Vagina (tissue), 2 donors: ENCODE results near the gene ITFG1. TPM values are rescaled to one million over a fixed set of nuclear protein-coding genes. Genes with fewer than 3 reads are reported as not detected.
"Not testable (repeated sequence)": the region's sequence is repeated elsewhere in the genome, so short reads cannot be mapped to it uniquely, and the experiment has no call there.

Source experiments
- DNase-seq, 2 donors: peaks; one replicate each; pipeline ENCODE4 v3.0.0-alpha.2; 2017; ENCODE audit errors: extremely low spot score in 2 of 2
- H3K27ac ChIP-seq: fragments of 200-600 bp; sonication (generic); one replicate; pipeline ENCODE4 v1.5.1; 2019
- H3K27me3 ChIP-seq: fragments of 200-600 bp; sonication (generic); one replicate; pipeline ENCODE4 v1.5.1; 2019
- H3K36me3 ChIP-seq, 2 donors: fragments of 200-600 bp; sonication (generic); one replicate each; pipeline ENCODE4 v1.5.1; 2017 to 2019
- H3K4me1 ChIP-seq: fragments of 200-600 bp; sonication (generic); one replicate; pipeline ENCODE4 v1.5.1; 2019
- H3K4me3 ChIP-seq, 2 donors: fragments of 200-600 bp; sonication (generic); 1 replicate in 1 of 2; 2 replicates in 1 of 2; pipeline ENCODE4 v1.5.1; 2016 to 2019
- H3K9me3 ChIP-seq: fragments of 200-600 bp; sonication (generic); one replicate; pipeline ENCODE4 v1.5.1; 2019
- POLR2A ChIP-seq, 2 donors: fragments of 450-650 bp; IDR thresholded peaks; one replicate each; pipeline ENCODE4 v1.6.1; 2017; ENCODE audit warnings: antibody characterized with exemption in 2 of 2, mild to moderate bottlenecking in 2 of 2, moderate library complexity in 2 of 2
- POLR2AphosphoS5 ChIP-seq, 2 donors: sonication (generic); formaldehyde crosslinking; IDR thresholded peaks; one replicate each; pipeline ENCODE4 v1.9.0; 2017; ENCODE audit warnings: antibody characterized with exemption in 2 of 2, mild to moderate bottlenecking in 2 of 2, low read depth in 1 of 2; ENCODE audit not compliant: insufficient read depth in 1 of 2
- intact Hi-C: fragments of 100-400 bp; cut with DNase I; formaldehyde crosslinking; loops from one replicate; pipeline ENCODE4 v1.15.1; 2023
- total RNA-seq: library from RNA; depleted of rRNA; stranded (reverse); fragments of >200 nt; gene quantifications from one replicate; pipeline ENCODE4 v1.2.3, GENCODE V29; 2016
- TF ChIP-seq, protein P1 (sequence below), 3 experiments: fragments of 450-650 bp in 2 of 3; fragments of 200-600 bp in 1 of 3; sonication (generic) in 1 of 3; IDR thresholded peaks; one replicate each; pipeline ENCODE4 v1.5.1; 2017 to 2019; ENCODE audit warnings: antibody characterized with exemption in 3 of 3, mild to moderate bottlenecking in 2 of 3, moderate library complexity in 2 of 3

Gene ITFG1
- total RNA-seq, 1 donor from 2014 or later = 24.8 TPM

DNA sequence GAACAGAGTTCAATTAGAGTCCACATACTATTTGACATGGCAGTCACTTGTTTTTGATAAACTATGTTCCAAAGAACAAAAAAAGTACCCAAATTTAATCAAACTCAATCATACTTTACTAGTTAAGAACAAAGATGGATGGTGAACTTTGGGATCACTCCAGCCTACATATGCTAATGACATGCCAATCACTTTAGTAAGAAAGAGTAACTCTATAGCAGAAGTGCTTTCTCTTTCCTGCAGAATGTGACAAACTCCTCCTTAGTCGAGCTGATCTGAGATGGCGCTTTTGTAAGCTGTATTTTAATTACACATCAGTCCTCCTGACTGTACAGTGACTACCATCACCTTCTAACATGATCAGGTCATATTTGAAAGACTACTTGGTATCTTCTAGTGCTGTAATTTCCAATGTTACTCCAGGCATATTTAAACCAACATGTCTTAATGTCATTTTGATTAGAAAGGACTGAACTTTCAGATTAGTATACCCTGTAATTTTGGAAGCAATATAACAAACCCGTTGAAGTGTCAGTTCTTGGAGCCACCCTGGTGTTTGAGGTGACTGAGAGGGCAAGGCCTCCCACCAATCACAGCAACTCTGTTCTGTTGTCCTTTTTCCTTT is 321.2 kb downstream of the ITFG1 start:
- TF ChIP-seq, protein P1, sequence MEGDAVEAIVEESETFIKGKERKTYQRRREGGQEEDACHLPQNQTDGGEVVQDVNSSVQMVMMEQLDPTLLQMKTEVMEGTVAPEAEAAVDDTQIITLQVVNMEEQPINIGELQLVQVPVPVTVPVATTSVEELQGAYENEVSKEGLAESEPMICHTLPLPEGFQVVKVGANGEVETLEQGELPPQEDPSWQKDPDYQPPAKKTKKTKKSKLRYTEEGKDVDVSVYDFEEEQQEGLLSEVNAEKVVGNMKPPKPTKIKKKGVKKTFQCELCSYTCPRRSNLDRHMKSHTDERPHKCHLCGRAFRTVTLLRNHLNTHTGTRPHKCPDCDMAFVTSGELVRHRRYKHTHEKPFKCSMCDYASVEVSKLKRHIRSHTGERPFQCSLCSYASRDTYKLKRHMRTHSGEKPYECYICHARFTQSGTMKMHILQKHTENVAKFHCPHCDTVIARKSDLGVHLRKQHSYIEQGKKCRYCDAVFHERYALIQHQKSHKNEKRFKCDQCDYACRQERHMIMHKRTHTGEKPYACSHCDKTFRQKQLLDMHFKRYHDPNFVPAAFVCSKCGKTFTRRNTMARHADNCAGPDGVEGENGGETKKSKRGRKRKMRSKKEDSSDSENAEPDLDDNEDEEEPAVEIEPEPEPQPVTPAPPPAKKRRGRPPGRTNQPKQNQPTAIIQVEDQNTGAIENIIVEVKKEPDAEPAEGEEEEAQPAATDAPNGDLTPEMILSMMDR (IDR thresholded peaks at IDR 0.05) = no peak
- TF ChIP-seq POLR2AphosphoS5 (IDR thresholded peaks at IDR 0.05; ENCODE audit: insufficient read depth in 1 of 2, low read depth in 1 of 2) (no peak), POLR2A (IDR thresholded peaks at IDR 0.05) (no peak)
- no peaks in the 10 kb centered on the region for H3K9me3 ChIP-seq
- H3K36me3 ChIP-seq = no peaks in the 10 kb centered on the region
- no peak for DNase-seq
- intact Hi-C loops = loop anchor here (5.0 kb wide), 1 partner anchor 1018 kb away; the partner anchor contains the start of gene ABCC12
- H3K4me1 ChIP-seq = peaks cover 13% of the 10 kb centered on the region
- H3K4me3 ChIP-seq = no peak overlapping the region
- no peak overlapping the region for H3K27ac ChIP-seq
- H3K27me3 ChIP-seq = no peaks in the 10 kb centered on the region

- DNase-seq, intact Hi-C loops, H3K4me3 ChIP-seq, H3K27me3 ChIP-seq, H3K36me3 ChIP-seq, H3K4me1 ChIP-seq, H3K9me3 ChIP-seq, H3K27ac ChIP-seq: not testable (repeated sequence)
Observed at GRCh38 chr16:47137925-47138324, 322.9 kb downstream of the ITFG1 start.

GRCh38 chr16:47136099-47136842 is 324.6 kb downstream of the ITFG1 start:
- Histone ChIP-seq H3K4me3 (no peak overlapping the region), H3K36me3 (no peaks in the 10 kb centered on the region), H3K4me1 (no peaks in the 10 kb centered on the region), H3K9me3 (no peaks in the 10 kb centered on the region), H3K27ac (no peak overlapping the region), H3K27me3 (no peaks in the 10 kb centered on the region)
- no peak for DNase-seq
- intact Hi-C loops = no loop called here
- TF ChIP-seq POLR2AphosphoS5 (IDR thresholded peaks at IDR 0.05; ENCODE audit: insufficient read depth in 1 of 2, low read depth in 1 of 2) (no peak), POLR2A (IDR thresholded peaks at IDR 0.05) (no peak)
- TF ChIP-seq, protein P1 (IDR thresholded peaks at IDR 0.05) = no peak

GRCh38 chr16:47134550-47134949 is 326.3 kb downstream of the ITFG1 start:
- H3K4me1 ChIP-seq = no peaks in the 10 kb centered on the region
- no peaks in the 10 kb centered on the region for H3K9me3 ChIP-seq
- intact Hi-C loops = no loop called here
- TF ChIP-seq POLR2A (IDR thresholded peaks at IDR 0.05) = no peak
- no peak for TF ChIP-seq POLR2AphosphoS5 (IDR thresholded peaks at IDR 0.05; ENCODE audit: insufficient read depth in 1 of 2, low read depth in 1 of 2)
- TF ChIP-seq, protein P1 (IDR thresholded peaks at IDR 0.05) = no peak
- no peak overlapping the region for H3K4me3 ChIP-seq
- no peak for DNase-seq
- no peaks in the 10 kb centered on the region for H3K36me3 ChIP-seq
- no peak overlapping the region for H3K27ac ChIP-seq
- no peaks in the 10 kb centered on the region for H3K27me3 ChIP-seq

DNA sequence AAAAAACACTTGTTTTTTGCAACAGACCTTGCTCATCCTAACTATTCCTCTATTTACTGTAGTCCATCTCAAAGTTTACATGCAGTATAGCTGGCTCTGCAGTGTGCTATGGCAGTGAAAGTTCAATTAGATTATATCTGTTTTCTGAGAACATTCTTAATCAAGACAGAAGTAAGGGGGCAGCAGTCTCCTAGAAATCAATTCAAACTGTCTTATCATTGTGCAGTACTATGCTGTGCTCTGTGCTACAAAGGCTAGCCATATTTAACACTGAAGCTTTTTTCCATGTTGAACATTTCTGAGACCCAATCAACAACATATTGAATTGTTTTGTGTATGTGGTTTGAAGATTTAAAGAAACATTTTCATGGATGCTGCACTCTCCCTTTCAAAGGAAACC is 328.6 kb downstream of the ITFG1 start:
- intact Hi-C loops = no loop called here
- no peaks in the 10 kb centered on the region for H3K36me3 ChIP-seq
- no peak for DNase-seq
- no peak overlapping the region for H3K4me3 ChIP-seq
- TF ChIP-seq POLR2AphosphoS5 (IDR thresholded peaks at IDR 0.05; ENCODE audit: insufficient read depth in 1 of 2, low read depth in 1 of 2) (no peak), POLR2A (IDR thresholded peaks at IDR 0.05) (no peak)
- TF ChIP-seq, protein P1 (IDR thresholded peaks at IDR 0.05) = no peak
- H3K27ac ChIP-seq = no peak overlapping the region
- no peaks in the 10 kb centered on the region for H3K27me3 ChIP-seq
- H3K9me3 ChIP-seq = no peaks in the 10 kb centered on the region
- H3K4me1 ChIP-seq = no peaks in the 10 kb centered on the region
